Mesenchymal stem cell (in vitro differentiated cells and primary cell): ENCODE data around the gene MPI.

Experiments
- DNase-seq: peaks from one replicate; pipeline ENCODE4 v3.0.0-alpha.2; 2013
- H2AFZ ChIP-seq: one replicate; pipeline ENCODE4 v1.6.1; 2013; ENCODE audit warnings: low read depth, mild to moderate bottlenecking, control low read depth, inconsistent platforms, low read length, moderate library complexity
- H2AK5ac ChIP-seq: 2 replicates; pipeline ENCODE4 v1.6.1; 2013; ENCODE audit warnings: low read length, moderate library complexity, mild to moderate bottlenecking, inconsistent platforms; ENCODE audit not compliant: severe bottlenecking
- H2BK120ac ChIP-seq: one replicate; pipeline ENCODE4 v1.6.1; 2013; ENCODE audit warnings: low read depth, mild to moderate bottlenecking, inconsistent platforms, low read length, moderate library complexity
- H2BK12ac ChIP-seq, 2 experiments: one replicate each; pipeline ENCODE4 v1.6.1; 2013; ENCODE audit warnings: inconsistent platforms in 2 of 2, low read length in 2 of 2, mild to moderate bottlenecking in 2 of 2, moderate library complexity in 2 of 2, control low read depth in 1 of 2
- H2BK15ac ChIP-seq: one replicate; pipeline ENCODE4 v1.6.1; 2013; ENCODE audit warnings: mild to moderate bottlenecking, low read depth, inconsistent platforms; ENCODE audit not compliant: poor library complexity, severe bottlenecking
- H2BK5ac ChIP-seq: 2 replicates; pipeline ENCODE4 v1.6.1; 2013; ENCODE audit warnings: low read depth, mild to moderate bottlenecking, low read length, control low read depth, inconsistent platforms; ENCODE audit not compliant: poor library complexity, severe bottlenecking
- H3K14ac ChIP-seq, 2 experiments: one replicate each; pipeline ENCODE4 v1.6.1; 2013; ENCODE audit warnings: inconsistent platforms in 2 of 2, low read length in 2 of 2, control low read depth in 1 of 2, mild to moderate bottlenecking in 1 of 2, moderate library complexity in 1 of 2
- H3K18ac ChIP-seq, 2 experiments: one replicate each; pipeline ENCODE4 v1.6.1; 2013; ENCODE audit warnings: inconsistent platforms in 2 of 2, low read length in 2 of 2, control low read depth in 1 of 2, low read depth in 1 of 2, mild to moderate bottlenecking in 1 of 2
- H3K23ac ChIP-seq, 2 experiments: one replicate each; pipeline ENCODE4 v1.6.1; 2013; ENCODE audit warnings: inconsistent platforms in 2 of 2, low read length in 2 of 2, mild to moderate bottlenecking in 2 of 2, moderate library complexity in 2 of 2, control low read depth in 1 of 2
- H3K27ac ChIP-seq: 2 replicates; pipeline ENCODE4 v1.5.1; 2013; ENCODE audit warnings: mild to moderate bottlenecking, moderate library complexity, low read length, control low read depth, inconsistent platforms; ENCODE audit not compliant: poor library complexity, severe bottlenecking
- H3K27me3 ChIP-seq, 2 experiments: 2 replicates each; pipeline versions ENCODE4 v1.6.1 to v1.7.0; 2013; ENCODE audit warnings: low read length in 2 of 2, mild to moderate bottlenecking in 2 of 2, moderate library complexity in 2 of 2, control low read depth in 1 of 2, inconsistent platforms in 1 of 2; ENCODE audit not compliant: control insufficient read depth in 1 of 2, insufficient read depth in 1 of 2
- H3K36me3 ChIP-seq, 2 experiments: 2 replicates each; pipeline versions ENCODE4 v1.6.1 to v1.7.0; 2013; ENCODE audit warnings: low read length in 2 of 2, control low read depth in 1 of 2, inconsistent platforms in 1 of 2, low read depth in 1 of 2, mild to moderate bottlenecking in 1 of 2; ENCODE audit not compliant: insufficient read depth in 2 of 2, control insufficient read depth in 1 of 2
- H3K4ac ChIP-seq, 2 experiments: one replicate each; pipeline ENCODE4 v1.6.1; 2013; ENCODE audit warnings: inconsistent platforms in 2 of 2, low read length in 2 of 2, mild to moderate bottlenecking in 2 of 2, moderate library complexity in 2 of 2, control low read depth in 1 of 2, low read depth in 1 of 2
- H3K4me1 ChIP-seq: 2 replicates; pipeline ENCODE4 v1.6.1; 2013; ENCODE audit warnings: low read depth, low read length, control low read depth; ENCODE audit not compliant: control insufficient read depth, insufficient read depth
- H3K4me2 ChIP-seq: 2 replicates; pipeline ENCODE4 v1.6.1; 2013; ENCODE audit warnings: low read length, mild to moderate bottlenecking, inconsistent platforms; ENCODE audit not compliant: poor library complexity, severe bottlenecking
- H3K4me3 ChIP-seq, 2 experiments: 2 replicates each; pipeline versions ENCODE4 v1.5.1 to v1.7.0; 2013; ENCODE audit warnings: low read length in 2 of 2, mild to moderate bottlenecking in 2 of 2, control low read depth in 1 of 2, low read depth in 1 of 2; ENCODE audit not compliant: insufficient read depth in 1 of 2
- H3K79me1 ChIP-seq: replicated peaks from 2 replicates; pipeline ENCODE4 v1.6.1; 2013; ENCODE audit warnings: mild to moderate bottlenecking, control low read depth, low read length, inconsistent platforms; ENCODE audit not compliant: poor library complexity, severe bottlenecking
- H3K9ac ChIP-seq: 2 replicates; pipeline ENCODE4 v1.7.0; 2013; ENCODE audit warnings: mild to moderate bottlenecking, low read length, moderate library complexity
- H3K9me3 ChIP-seq: 2 replicates; pipeline ENCODE4 v1.7.0; 2013; ENCODE audit warnings: mild to moderate bottlenecking, low read length; ENCODE audit not compliant: control insufficient read depth
- H4K8ac ChIP-seq: one replicate; pipeline ENCODE4 v1.6.1; 2013; ENCODE audit warnings: inconsistent platforms, mild to moderate bottlenecking, low read length, moderate library complexity
- H4K91ac ChIP-seq: one replicate; pipeline ENCODE4 v1.6.1; 2013; ENCODE audit warnings: mild to moderate bottlenecking, low read length, inconsistent platforms
- WGBS: methylation state at CpG from one replicate; pipeline ENCODE4 v1.1.7; 2013; ENCODE audit warnings: mixed read lengths; 5-methylcytosine and 5-hydroxymethylcytosine counted together

Gene MPI

GRCh38 chr15:74917676-74918075 lies 27.8 kb downstream of the MPI start:
- no peak overlapping the region for H2AFZ ChIP-seq
- no peak for DNase-seq
- H3K4me1 ChIP-seq = peaks cover 3% of the 10 kb centered on the region
- no peak overlapping the region for H3K4me2 ChIP-seq
- 92% methylated on average over 5 of the region's 6 CpGs for WGBS
- no peaks in the 10 kb centered on the region for H3K27me3 ChIP-seq
- no peak overlapping the region for H2BK120ac ChIP-seq
- H4K91ac ChIP-seq = no peak overlapping the region
- H3K9ac ChIP-seq = no peak overlapping the region
- H2BK12ac ChIP-seq = no peak overlapping the region
- no peaks in the 10 kb centered on the region for H3K9me3 ChIP-seq
- H3K18ac ChIP-seq = no peak overlapping the region
- H3K79me1 ChIP-seq = peaks cover 5% of the 10 kb centered on the region
- no peak overlapping the region for H3K4me3 ChIP-seq
- H3K14ac ChIP-seq = no peak overlapping the region
- H4K8ac ChIP-seq = no peak overlapping the region
- H2AK5ac ChIP-seq = no peak overlapping the region
- H2BK15ac ChIP-seq = no peak overlapping the region
- no peak overlapping the region for H3K23ac ChIP-seq
- H3K36me3 ChIP-seq = peaks cover 46 to 72% of the 10 kb centered on the region in 2 experiments
- H3K27ac ChIP-seq = no peak overlapping the region
- H2BK5ac ChIP-seq = no peak overlapping the region
- no peak overlapping the region for H3K4ac ChIP-seq

GRCh38 chr15:74920456-74920855 lies 30.6 kb downstream of the MPI start:
- Histone ChIP-seq H3K4ac (no peak overlapping the region), H3K4me2 (no peak overlapping the region), H2BK15ac (no peak overlapping the region), H3K18ac (no peak overlapping the region), H2AFZ (no peak overlapping the region), H3K79me1 (peaks cover 5% of the 10 kb centered on the region), H3K14ac (no peak overlapping the region), H3K27ac (no peak overlapping the region), H4K8ac (no peak overlapping the region), H3K27me3 (no peaks in the 10 kb centered on the region), H3K9ac (no peak overlapping the region), H2BK12ac (no peak overlapping the region), H3K23ac (no peak overlapping the region), H3K4me1 (peaks cover 2% of the 10 kb centered on the region), H3K4me3 (no peak overlapping the region), H2AK5ac (no peak overlapping the region), H2BK5ac (no peak overlapping the region), H3K9me3 (no peaks in the 10 kb centered on the region), H2BK120ac (no peak overlapping the region), H3K36me3 (peaks cover 54 to 71% of the 10 kb centered on the region in 2 experiments), H4K91ac (no peak overlapping the region)
- 79% methylated on average over 8 of the region's 8 CpGs for WGBS
- peak; percentile 19 for DNase-seq

- H2BK12ac ChIP-seq = no peak overlapping the region
- H2BK5ac ChIP-seq = no peak overlapping the region
- H3K4me1 ChIP-seq = peaks cover 2% of the 10 kb centered on the region
- no peak overlapping the region for H2AFZ ChIP-seq
- H3K79me1 ChIP-seq = peaks cover 13% of the 10 kb centered on the region
- no peak overlapping the region for H3K9ac ChIP-seq
- no peak overlapping the region for H3K4me3 ChIP-seq
- no peaks in the 10 kb centered on the region for H3K27me3 ChIP-seq
- no peak overlapping the region for H3K23ac ChIP-seq
- no peak overlapping the region for H3K14ac ChIP-seq
- no peak overlapping the region for H4K8ac ChIP-seq
- peaks cover 42 to 74% of the 10 kb centered on the region in 2 experiments for H3K36me3 ChIP-seq
- H2BK15ac ChIP-seq = no peak overlapping the region
- no peak overlapping the region for H3K4ac ChIP-seq
- H2BK120ac ChIP-seq = no peak overlapping the region
- H3K9me3 ChIP-seq = no peaks in the 10 kb centered on the region
- H3K27ac ChIP-seq = no peak overlapping the region
- DNase-seq = no peak
- 94% methylated on average over 2 of the region's 3 CpGs for WGBS
- no peak overlapping the region for H2AK5ac ChIP-seq
- H3K4me2 ChIP-seq = no peak overlapping the region
- H4K91ac ChIP-seq = no peak overlapping the region
- H3K18ac ChIP-seq = no peak overlapping the region
Measured at GRCh38 chr15:74924525-74924924, 34.7 kb downstream of the MPI start.

GRCh38 chr15:74928771-74929198 lies 38.9 kb downstream of the MPI start:
- Histone ChIP-seq H3K23ac (no peak overlapping the region), H3K4me1 (no peaks in the 10 kb centered on the region), H3K9me3 (no peaks in the 10 kb centered on the region), H4K8ac (no peak overlapping the region), H2BK15ac (no peak overlapping the region), H2AK5ac (no peak overlapping the region), H2BK12ac (no peak overlapping the region), H3K27me3 (no peaks in the 10 kb centered on the region), H3K27ac (no peak overlapping the region), H3K4ac (no peak overlapping the region), H2BK120ac (no peak overlapping the region), H3K4me3 (no peak overlapping the region), H3K9ac (no peak overlapping the region), H3K36me3 (peaks cover 35 to 47% of the 10 kb centered on the region in 2 experiments), H3K18ac (no peak overlapping the region), H4K91ac (no peak overlapping the region), H3K4me2 (no peak overlapping the region), H3K14ac (no peak overlapping the region), H2BK5ac (no peak overlapping the region), H2AFZ (no peak overlapping the region), H3K79me1 (peaks cover 14% of the 10 kb centered on the region)
- no peak for DNase-seq
- WGBS = 99% methylated on average over 5 of the region's 5 CpGs
